Esophagus squamous epithelium (tissue), 4 donors: Measurements from ENCODE around the gene GUF1.

Source experiments
- CTCF ChIP-seq, 6 experiments: fragments of 450-650 bp in 4 of 6; fragments of 200-600 bp in 2 of 6; sonication (generic) in 2 of 6; IDR thresholded peaks; one replicate each; pipeline ENCODE4 v1.5.1; 2016 to 2019; ENCODE audit warnings: antibody characterized with exemption in 6 of 6, mild to moderate bottlenecking in 4 of 6, moderate library complexity in 4 of 6
- POLR2A ChIP-seq, 4 donors: fragments of 450-650 bp; IDR thresholded peaks; one replicate each; pipeline ENCODE4 v1.6.1; 2017; ENCODE audit warnings: antibody characterized with exemption in 4 of 4, mild to moderate bottlenecking in 4 of 4, moderate library complexity in 3 of 4

DNA sequence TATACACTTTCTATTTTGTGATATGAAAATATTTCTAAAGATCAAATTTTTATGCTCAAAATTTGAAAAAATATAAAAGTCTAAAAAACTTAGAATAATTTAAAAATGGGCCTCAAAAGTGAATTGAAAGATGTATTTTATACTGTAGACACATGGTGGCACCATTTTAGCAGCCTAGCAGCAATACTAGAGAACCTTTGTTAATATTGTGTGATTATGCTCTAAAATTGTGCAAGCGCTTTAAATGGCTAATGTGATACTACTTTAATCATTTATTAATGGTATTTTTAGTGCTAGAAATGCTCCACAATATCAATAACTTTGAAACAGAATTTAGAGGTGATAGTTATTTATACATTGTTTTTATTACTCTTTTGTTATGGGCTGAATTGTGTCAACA lies 3.7 kb upstream of the GUF1 start:
- TF ChIP-seq POLR2A (IDR thresholded peaks at IDR 0.05) (no peak), CTCF (IDR thresholded peaks at IDR 0.05) (no peak)
